ENCODE data around the gene LRRC23. TPM values are rescaled to one million over a fixed set of nuclear protein-coding genes. Genes with fewer than 3 reads are reported as not detected.
A peak's percentile ranks its signal among the peaks of the same experiment; 100 is the strongest.

Gene LRRC23
- total and polyA plus RNA-seq, 2 of the 13 experiments (the other 11 are each of a cell fraction or from before 2014, with no cell fraction given): 6.0 to 7.8 TPM

GRCh38 chr12:6923003-6923732 is 18.5 kb downstream of the LRRC23 start:
- 94% methylated on average over 10 of the region's 10 CpGs for WGBS (ENCODE audit: low lambda C conversion rate)
- H3K4me2 ChIP-seq (ENCODE audit: low read depth, low read length): no peak overlapping the region
- no peaks in the 10 kb centered on the region for H3K9me3 ChIP-seq (ENCODE audit: low read length)
- H4K20me1 ChIP-seq (ENCODE audit: insufficient read depth, low read length): no peaks in the 10 kb centered on the region
- no peaks in the 10 kb centered on the region for H3K27me3 ChIP-seq (ENCODE audit: control insufficient read depth in 1 of 2, insufficient read depth in 2 of 2, low read length in 2 of 2)
- peaks cover 35% of the 10 kb centered on the region for H3K4me1 ChIP-seq (ENCODE audit: insufficient read depth, low read length)
- FAIRE-seq (no peak), DNase-seq (ENCODE audit: low spot score) (no peak), ATAC-seq (no peak)
- H2AFZ ChIP-seq (ENCODE audit: low read length): no peak overlapping the region
- in situ Hi-C loops (cut with HindIII; ENCODE audit: extremely low pct_ligation_motif_present, low pct_unique_long_range_greater_than_20kb) (no loop called here), intact Hi-C loops (cut with micrococcal nuclease; ENCODE audit: unreplicated experiment) (no loop called here)
- peaks cover 0 to 20% of the 10 kb centered on the region in 2 experiments; a peak in 3 of 5 replicates for H3K36me3 ChIP-seq (replicated peaks in 1 of 2; ENCODE audit: control insufficient read depth in 1 of 2, insufficient read depth in 2 of 2, low read length in 2 of 2)
- 0 out of 4 replicates have a peak, but pooled peaks of 1 of the 2 experiments have one; percentile 23 for TF ChIP-seq POLR2A (IDR thresholded peaks at IDR 0.05; ENCODE audit: insufficient read depth in 1 of 2, low read depth in 2 of 2, low read length in 2 of 2)
- no peak for TF ChIP-seq HMGXB4 (CRISPR knock-in tag; IDR thresholded peaks at IDR 0.05; ENCODE audit: borderline replicate concordance in 1 of 2, low read depth in 1 of 2)
- ChIA-PET CTCF (ENCODE audit: low intra/inter-chr PET ratio, low total read pairs) (interaction anchor here (0.8 to 1.9 kb wide), 4 partner anchors 15 to 54 kb away, joined by 4 to 16 read pairs (median 7); partner anchors contain the start of gene C12orf57), POLR2A (interaction anchor here (3.1 kb wide), 1 partner anchor 54 kb away, joined by 24 read pairs; no protein-coding TSS in a partner anchor)
- no peaks in the 10 kb centered on the region for H3K79me2 ChIP-seq (ENCODE audit: insufficient read depth, low read length)
- H3K4me3 ChIP-seq (replicated peaks in 1 of 3; ENCODE audit: insufficient read depth in 1 of 3, low read depth in 2 of 3, low read length in 3 of 3): no peak overlapping the region
- no peak overlapping the region for H3K9ac ChIP-seq (ENCODE audit: insufficient read depth, low read depth, low read length)
- no peak overlapping the region for H3K27ac ChIP-seq (ENCODE audit: extremely low read length, insufficient read depth, low read length)
- TSS peak; percentile 54 for BruUV-seq (replicated peaks)

GRCh38 chr12:6923851-6924250 is 19.2 kb downstream of the LRRC23 start:
- H3K4me1 ChIP-seq (ENCODE audit: insufficient read depth, low read length): peaks cover 35% of the 10 kb centered on the region
- no peak overlapping the region for H2AFZ ChIP-seq (ENCODE audit: low read length)
- H3K79me2 ChIP-seq (ENCODE audit: insufficient read depth, low read length): peaks cover 4% of the 10 kb centered on the region
- CTCF ChIA-PET (ENCODE audit: low intra/inter-chr PET ratio, low total read pairs): interaction anchor here (0.8 to 1.9 kb wide), 4 partner anchors 14 to 55 kb away, joined by 4 to 16 read pairs (median 7); partner anchors contain the start of gene C12orf57
- DNase-seq (ENCODE audit: low spot score) (no peak), ATAC-seq (no peak), FAIRE-seq (no peak)
- POLR2A ChIA-PET: interaction anchor here (0.6 to 3.8 kb wide), 6 partner anchors 10 to 184 kb away, joined by 3 to 55 read pairs (median 16); partner anchors contain the start of genes C12orf57 and RNU7-1
- no peaks in the 10 kb centered on the region; a peak in 1 of 5 replicates for H3K27me3 ChIP-seq (ENCODE audit: control insufficient read depth in 1 of 2, insufficient read depth in 2 of 2, low read length in 2 of 2)
- no peak overlapping the region for H3K4me2 ChIP-seq (ENCODE audit: low read depth, low read length)
- TF ChIP-seq ZNF546 (CRISPR knock-in tag; conservative IDR thresholded peaks at IDR 0.05) (no peak), KDM5B (CRISPR knock-in tag; IDR thresholded peaks at IDR 0.05; ENCODE audit: borderline replicate concordance) (peak; percentile 1; the same call in 1 of the 2 replicates)
- no TSS peak for BruUV-seq (replicated peaks)
- H3K36me3 ChIP-seq (replicated peaks in 1 of 2; ENCODE audit: control insufficient read depth in 1 of 2, insufficient read depth in 2 of 2, low read length in 2 of 2): peaks cover 0 to 20% of the 10 kb centered on the region in 2 experiments; a peak in 3 of 5 replicates
- no peak overlapping the region for H3K9ac ChIP-seq (ENCODE audit: insufficient read depth, low read depth, low read length)
- in situ Hi-C loops (cut with HindIII; ENCODE audit: extremely low pct_ligation_motif_present, low pct_unique_long_range_greater_than_20kb): no loop called here
- H3K9me3 ChIP-seq (ENCODE audit: low read length): no peaks in the 10 kb centered on the region
- no peak overlapping the region for H3K27ac ChIP-seq (ENCODE audit: extremely low read length, insufficient read depth, low read length)
- WGBS (ENCODE audit: low lambda C conversion rate): 92% methylated on average over 6 of the region's 6 CpGs
- intact Hi-C loops (cut with micrococcal nuclease; ENCODE audit: unreplicated experiment): loop anchor here (2.0 kb wide), 1 partner anchor 15 kb away; no protein-coding TSS in a partner anchor
- no peak overlapping the region for H3K4me3 ChIP-seq (replicated peaks in 1 of 3; ENCODE audit: insufficient read depth in 1 of 3, low read depth in 2 of 3, low read length in 3 of 3)
- H4K20me1 ChIP-seq (ENCODE audit: insufficient read depth, low read length): no peaks in the 10 kb centered on the region
